Stimulated activated CD4-positive, alpha-beta T cell treated with anti-CD3 and anti-CD28 coated beads, Interleukin-15, amount 100 ng/mL, for 48 hours (primary cell): ENCODE data around the gene EDNRB.
"Not testable (repeated sequence)": the region's sequence is repeated elsewhere in the genome, so short reads cannot be mapped to it uniquely, and the experiment has no call there.

Experiments
- DNase-seq, 2 donors: peaks; one replicate each; pipeline ENCODE4 v3.0.0-alpha.2; 2020; ENCODE audit warnings: low read depth in 2 of 2

The EDNRB gene

DNA sequence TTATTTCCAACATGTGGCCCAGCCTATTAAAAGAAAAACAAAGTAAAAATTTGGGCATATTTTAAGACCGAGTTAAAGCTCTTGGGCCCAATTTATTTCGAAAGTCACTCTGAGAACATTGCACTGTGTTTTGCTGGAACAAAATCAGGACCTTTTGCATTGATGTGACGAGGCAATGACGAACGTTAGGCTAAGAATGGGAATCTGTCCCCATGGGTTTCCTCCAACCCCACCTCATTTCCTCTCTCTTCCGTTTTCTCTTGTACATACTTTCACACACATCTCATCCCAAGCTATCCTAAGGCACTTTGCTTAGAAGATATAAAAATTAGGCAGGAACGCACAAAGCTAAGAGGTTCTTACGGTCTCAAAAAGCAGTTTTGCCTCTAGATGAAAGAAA, 22.1 kb downstream of the EDNRB start:
- DNase-seq: no peak

DNA sequence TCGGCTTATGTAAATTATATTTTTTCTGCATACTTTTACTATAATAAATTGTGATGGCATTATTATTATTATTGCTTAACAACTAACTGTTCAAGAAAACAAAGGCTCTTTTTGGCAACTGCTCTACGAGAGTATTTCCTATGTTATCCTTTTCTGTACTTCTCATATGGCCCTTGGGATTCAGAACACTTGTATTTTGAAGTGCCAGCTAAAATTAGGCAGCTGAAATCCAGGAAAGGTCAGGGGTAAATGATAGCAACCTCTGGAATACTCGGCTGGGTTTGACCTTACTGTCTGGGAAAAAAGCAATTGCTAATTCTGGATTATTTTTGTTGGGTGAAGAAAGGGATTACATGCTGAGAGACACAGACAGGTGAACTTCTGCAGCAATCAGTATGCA, 23.9 kb downstream of the EDNRB start:
- DNase-seq: no peak

DNA sequence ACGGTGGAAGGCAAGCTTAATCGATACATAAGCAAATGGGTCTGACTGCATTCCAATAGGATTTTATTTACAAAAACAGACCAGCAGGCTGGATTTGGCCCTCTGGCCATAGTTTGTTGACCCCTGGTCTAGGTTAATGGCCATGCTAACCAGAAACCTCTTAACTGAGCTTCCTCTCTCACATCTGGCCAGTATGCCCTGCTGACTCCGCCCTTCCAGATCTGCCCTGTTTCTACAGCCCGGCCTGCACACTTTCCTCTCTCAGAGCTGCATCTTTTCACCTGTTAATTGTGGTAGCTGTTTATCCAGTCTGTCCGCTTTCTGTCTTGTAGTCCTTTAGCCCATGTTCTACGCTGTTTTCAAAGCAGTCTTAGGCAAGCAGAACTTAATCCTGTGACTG, 25.6 kb downstream of the EDNRB start:
- DNase-seq: no peak

DNA sequence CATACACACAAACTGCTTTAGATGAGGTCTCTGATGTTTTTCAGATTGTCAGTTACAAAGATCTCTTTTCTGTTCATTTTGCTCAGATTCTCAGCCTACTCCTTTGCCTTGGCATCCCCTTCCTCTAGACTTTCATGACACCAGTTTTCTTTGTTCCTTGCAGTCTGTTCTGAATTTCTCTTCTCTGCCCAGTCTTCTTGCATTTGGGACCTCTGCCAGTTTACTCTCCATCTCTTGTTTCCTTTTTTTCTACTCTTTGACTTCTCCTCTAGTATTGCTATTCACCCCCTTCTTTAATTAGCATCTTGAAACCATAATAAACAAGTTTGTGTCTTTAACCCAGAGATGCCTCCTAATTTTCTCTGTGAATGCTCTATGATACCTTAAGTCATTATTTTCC, 26.1 kb downstream of the EDNRB start:
- DNase-seq: no peak

DNA sequence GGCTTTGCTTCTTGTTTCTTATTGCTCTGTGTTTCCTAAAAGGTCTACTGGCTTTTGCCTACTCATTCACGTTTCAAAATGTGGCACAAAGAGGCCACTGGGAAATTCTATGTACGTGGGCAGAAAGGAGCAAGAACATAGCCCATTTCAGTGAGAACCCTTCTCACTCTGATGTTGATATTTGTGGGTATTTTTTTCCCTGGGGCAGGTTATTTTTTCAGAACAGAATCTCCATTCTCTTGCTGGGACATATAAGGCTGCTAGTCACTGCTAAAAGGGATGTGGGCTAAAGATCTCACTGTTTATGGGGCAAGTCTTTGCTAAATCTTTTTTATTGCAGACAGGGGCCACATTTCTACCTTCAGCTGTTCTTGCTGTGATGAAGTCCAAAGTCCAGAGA, 27.1 kb downstream of the EDNRB start:
- DNase-seq: no peak

DNA sequence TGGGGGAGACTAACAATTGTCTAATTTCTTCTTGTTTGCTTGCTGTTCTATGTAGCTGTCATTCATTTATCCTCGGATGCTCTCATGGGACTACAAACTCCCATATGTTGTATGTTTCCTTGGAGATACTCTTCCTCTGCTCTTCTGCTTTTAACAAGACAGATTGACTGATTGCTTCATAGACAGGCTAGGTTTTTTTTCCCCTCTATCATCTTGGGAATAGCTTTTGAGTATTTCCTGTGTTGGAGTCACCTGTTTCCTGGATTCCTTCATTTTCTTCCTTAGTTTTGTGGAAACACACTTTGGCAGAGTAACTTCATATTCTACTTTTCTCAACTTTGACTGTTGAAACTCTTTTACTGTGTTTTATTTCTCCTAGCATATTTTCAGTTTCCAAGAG, 27.6 kb downstream of the EDNRB start:
- DNase-seq: no peak

DNA sequence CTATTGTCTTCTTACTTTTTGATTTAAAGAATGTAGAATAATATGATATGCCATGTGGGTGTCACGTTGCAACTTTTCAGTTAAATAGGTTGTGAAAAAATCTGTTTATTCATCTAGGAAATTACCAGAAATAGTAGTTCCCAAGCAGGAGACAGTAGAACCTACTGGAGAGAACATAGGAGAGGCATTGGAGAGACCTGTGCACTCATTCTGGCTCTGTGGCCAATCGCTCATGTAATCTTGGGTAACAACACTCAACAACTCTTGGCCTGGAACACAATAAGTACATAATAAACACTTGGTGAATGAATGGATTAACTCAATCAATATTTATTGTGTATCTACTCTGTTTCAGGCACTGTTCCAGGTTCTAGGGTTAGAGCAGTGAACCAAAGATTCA, 35.3 kb downstream of the EDNRB start:
- no peak for DNase-seq

DNA sequence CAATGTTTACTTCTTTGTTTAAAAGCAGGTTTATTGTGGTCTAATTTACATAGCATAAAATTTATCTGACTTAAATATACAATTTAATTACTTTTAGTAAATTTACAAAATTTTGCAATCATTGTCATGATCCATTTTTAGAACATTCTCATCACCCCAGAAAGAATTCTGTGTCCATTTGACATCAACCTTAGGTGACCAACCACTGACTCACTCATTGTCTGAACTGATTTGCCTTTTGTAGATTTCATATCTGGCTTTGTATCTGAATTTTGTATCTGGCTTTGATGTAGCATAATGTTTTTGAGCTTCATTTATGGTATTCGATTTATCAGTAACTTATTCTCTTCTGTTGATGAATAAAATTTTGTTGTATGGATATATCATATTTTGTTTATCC, 40.4 kb downstream of the EDNRB start:
- no peak for DNase-seq

DNA sequence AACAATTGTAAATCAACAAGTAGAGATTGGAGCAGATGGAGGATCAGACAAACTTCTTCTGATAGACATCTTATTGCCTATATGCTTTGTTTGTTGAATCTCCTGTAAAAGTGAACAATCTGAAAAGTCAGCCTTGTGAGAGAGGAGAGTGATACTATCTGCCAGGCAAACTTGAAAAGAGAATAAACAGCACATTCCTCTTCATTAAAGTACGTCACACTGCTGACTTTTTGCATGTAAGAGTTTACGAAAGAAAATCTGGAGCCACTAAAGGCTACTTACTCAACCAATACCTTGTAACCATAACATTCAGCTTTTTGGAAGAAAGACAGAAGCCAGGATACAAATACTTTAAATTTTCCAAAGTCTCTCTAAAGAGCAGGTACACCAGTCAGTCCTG, 42.5 kb downstream of the EDNRB start:
- no peak for DNase-seq

DNA sequence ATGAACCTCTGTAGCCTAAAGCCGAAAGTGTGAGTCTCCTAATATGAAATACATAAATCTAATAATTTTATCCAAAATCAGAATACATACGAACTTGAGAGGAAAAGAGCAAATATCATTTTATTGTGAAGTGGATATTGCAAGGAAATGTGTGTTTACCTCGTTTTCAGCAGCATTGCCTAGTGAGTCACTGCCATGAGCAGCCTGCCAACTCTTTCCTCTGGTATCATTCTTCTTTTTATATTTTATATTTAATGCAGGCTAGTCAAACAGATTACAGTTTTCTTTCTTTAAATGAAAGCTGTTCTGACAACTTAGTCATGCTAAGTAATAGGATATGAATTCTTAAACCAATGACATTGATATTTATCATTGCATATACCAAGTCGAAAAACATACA, 44.2 kb downstream of the EDNRB start:
- DNase-seq: no peak

DNA sequence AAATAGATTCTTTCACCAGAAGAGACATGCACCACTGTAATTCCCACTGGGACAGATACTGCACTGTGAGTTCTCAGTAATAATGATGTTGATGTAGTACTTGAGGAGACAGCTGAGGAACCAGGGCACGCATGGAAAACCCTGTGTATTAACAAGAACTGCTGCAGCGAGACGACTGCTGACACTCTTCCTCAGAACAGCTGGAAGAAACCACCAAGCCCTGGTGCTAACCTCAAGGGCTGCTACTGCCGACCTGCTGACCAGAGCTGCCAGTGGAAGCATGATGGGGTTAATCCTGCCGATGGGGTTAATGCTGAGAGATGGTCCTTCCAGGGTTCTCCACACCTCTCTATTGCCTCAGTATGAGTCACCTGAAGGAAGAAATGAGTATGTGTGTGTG, 45.6 kb downstream of the EDNRB start:
- no peak for DNase-seq

DNA sequence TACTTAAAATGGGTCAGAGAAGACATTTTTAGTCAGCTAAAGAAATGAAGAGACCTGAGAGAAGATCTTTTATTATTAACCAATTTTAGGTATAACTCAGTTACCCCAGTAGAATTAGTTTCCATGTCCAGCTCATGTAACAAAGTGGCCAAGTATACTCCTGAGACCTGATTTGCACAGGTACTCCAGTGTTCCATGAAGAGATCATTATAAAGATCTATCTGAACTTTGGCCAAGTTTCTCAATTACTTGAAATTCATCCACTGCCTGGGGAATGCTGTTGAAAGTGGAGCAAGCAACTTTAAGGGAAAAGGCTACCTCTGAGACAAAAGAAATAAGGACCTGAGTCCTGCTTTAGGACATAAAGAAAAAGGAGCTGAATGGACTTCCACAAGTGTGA, 47.0 kb downstream of the EDNRB start:
- DNase-seq: no peak

DNA sequence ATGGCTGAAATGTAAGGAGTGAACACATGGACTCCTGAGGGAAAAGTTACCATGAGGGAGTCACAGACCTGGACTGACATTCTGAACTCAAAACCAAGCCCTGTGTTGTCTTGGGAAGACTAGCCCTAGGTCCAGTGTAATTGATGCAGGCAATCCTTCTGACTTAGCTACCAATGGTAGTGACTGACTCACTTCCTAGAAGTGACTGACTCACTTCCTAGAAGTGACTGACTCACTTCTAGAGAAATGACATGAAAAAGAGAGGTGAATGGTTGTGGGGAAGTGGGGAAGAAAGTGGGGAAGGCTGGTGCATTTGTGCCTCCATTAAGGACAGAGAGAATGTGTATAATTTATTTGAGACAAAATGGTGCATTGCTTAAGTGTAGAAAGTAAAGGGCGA, 49.9 kb downstream of the EDNRB start:
- DNase-seq: no peak

DNA sequence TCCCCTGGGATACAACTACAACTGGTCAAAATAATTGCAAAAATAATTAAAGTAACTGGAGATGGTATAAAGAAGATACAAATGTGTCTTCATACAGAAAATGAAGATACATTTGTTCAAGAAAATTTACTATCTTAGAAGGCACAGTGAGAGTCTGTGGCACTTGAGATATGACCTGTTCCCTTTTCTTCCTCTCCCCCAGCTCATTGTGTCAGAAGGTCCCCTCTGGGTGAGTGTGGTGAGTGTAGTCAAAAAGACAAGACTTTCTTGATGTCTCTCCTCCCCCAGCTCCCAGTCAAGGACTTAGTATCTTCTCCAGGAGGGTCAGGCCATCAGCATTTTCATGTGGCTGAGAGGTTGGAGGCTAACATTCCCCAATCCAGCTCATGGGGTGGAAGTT, 51.7 kb downstream of the EDNRB start:
- DNase-seq: no peak

DNA sequence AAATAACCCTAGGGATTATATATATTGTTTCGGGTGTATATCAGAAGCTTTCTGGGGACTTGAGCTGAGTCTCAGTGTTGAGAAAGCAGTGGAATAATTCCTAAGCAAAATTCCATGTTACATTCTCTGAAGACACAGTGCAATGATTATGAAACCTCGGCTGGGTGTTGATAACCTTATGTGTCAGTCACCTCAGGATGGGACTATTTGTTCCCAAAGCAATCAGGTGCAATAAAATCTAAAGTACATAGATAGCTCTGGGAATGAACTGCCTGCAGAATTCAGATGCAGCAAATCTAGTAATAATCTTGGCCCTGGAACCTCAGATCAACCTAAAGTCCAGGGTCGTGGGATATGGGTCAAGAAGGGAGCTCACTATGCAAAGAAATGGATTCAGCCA, 53.0 kb downstream of the EDNRB start:
- DNase-seq: no peak

DNA sequence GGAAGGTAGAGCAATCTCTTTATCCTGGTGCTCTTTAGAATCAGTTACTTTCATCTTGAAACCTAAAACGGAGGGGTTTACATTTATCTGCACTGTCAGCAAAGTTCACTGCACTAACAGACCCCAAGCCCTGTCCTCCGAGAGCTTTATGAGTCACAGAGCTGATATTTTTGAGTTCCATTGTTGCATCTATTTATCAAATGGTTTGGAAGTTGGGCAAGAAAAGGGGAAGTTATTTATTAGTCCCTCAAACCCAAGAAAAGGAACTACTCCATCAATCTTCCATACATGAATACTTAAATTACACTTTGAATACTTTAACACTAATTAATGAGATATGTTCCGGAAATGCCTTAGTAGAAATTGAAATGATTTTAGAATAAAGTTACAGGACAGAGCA, 55.5 kb downstream of the EDNRB start:
- no peak for DNase-seq

DNA sequence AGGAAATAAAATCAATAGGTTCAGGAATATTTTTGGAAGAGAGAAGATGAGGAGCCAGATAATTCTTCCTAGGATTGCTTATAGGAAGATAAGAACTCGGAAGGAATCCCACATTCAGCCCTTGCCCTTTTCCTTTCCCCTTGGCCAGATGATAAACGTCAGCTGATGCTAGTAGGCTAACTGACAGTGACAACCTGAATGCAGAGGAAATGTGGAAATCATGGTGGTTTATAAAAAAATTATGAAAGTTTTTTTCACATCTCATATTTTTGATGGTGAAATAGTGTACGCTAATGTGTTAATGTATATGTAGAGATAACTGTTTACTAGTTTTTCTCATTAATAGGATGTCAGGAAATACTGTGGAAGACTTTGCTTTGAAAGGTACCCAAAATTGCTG, 56.9 kb downstream of the EDNRB start:
- no peak for DNase-seq

DNA sequence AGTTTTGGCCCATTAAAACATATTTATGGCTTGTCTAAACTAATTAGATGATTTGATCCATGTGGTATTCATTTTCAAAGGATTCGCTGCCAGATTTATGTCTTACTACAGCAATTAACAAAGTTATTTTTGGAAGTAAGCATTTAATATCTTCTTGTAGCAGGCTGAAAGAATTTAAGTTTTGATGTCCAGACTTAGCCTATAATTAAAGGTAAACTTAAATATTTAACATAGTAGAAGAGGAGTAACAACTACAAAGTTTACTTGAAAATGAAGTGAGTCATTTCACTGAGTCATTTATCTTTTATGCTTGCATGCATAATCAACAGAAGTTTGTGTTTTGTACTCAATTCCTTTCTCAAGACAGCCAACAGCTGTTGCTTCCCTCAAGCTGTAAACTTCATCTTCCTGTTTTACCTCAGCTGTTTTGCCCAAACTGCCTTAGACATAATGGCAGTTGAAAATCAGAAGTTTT, 58.1 kb downstream of the EDNRB start:
- DNase-seq: no peak

DNA sequence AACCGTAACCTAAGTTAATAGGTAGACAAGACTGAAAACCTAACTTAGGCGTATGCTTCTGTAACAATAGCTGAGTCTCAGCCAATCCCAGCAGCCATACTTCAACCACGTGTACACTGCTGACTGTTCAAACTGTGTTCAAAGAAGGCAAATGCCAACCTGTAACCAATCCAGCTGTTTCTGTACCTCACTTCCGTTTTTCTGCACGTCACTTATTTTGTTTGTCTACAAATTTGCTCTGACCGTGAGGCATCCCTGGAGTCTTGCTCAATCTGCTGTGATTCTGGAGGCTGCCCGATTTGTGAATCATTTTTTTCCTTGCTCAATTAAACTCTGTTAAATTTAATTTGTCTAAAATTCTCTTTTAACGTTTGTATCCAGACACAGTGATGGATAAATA, 59.2 kb downstream of the EDNRB start:
- no peak for DNase-seq

DNA sequence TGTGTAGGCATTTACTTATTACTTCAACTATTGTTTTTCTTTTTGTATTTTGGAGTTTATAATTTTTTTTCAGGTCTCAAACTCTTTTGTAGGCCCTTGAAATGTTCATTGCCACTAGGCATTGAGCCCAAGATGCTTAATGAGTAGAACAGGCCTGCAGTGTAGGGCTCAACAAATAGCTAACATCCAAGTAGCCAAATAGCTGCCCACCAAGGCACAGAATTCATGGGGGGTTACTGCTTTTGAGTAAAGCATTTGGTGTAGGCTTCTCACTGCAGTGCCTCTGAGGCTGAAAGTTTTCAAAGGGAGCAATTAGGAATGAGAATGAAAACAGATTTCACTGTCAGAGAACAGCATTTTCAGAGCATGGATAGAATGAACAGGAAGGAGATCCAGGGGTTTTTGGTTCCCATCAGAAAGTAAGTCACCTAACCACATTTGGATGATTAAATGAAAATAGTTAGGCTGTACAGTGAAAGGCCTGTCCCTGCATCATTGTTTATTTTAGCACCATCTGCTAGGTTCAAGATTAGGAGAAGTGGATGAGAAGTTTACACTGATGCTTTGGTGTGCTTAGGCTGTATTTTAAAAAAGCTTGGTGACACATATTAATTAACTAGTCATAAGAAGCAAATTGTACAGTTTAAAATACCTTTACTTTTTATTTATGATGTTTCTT, 61.0 kb downstream of the EDNRB start:
- DNase-seq: no peak

DNA sequence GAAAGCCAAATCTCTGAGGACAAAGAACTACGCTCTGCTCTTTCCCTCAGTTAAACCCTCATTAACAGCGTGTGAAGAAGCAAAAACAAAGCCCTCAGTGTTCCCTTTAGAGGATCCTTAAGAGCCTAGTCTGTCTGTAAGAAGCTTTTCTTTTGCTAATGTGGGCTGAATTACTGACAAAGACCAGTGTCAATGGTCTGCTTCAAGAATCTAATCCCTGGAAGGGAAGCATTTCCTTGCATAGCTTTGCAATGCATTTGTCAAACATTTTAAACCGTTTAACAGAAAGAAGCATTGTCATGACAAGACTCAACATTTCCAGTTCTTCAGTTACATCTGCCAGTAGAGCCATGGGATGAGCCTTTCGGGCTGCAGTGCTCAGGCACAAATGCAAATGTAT, 64.9 kb downstream of the EDNRB start:
- DNase-seq: no peak

DNA sequence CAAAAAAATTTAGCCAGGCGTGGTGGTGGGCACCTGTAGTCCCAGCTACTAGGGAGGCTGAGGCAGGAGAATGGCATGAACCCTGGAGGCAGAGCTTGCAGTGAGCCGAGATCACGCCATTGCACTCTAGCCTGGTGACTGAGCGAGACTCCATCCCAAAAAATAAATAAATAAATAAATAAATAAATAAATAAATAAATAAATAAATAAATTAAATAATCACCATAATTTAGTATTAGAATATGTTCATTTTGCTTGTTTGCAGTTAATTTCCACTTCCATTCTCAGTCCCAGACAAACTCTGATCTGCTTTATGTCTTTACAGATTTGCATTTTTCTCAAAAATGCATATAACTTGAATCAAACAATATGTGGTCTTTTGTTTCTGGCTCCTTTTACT, 70.6 kb downstream of the EDNRB start:
- DNase-seq: not testable (repeated sequence)

DNA sequence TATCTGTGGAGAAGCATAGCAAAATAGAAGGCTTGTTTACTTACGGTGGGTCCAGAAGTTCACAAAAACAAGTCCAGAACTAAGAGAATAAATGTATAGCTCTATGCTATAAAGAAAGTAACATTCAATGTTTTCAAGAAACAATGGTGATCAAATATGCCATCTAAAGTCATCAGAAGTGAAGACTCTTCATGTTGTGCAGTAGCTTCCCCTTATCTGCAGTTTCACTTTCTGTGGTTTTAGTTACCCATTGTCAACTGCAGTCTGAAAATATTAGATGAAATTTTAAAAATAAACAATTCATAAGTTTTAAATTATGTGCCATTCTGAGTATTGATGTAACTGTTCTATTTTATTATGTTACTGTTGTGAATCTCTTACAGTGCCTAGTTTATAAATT, 72.5 kb downstream of the EDNRB start:
- no peak for DNase-seq
